Osteoblast (primary cell): ENCODE data around the gene CCDC184. TPM values are rescaled to one million over a fixed set of nuclear protein-coding genes. Genes with fewer than 3 reads are reported as not detected.
"Not testable (repeated sequence)": the region's sequence is repeated elsewhere in the genome, so short reads cannot be mapped to it uniquely, and the experiment has no call there.

Experiments
- DNase-seq: peaks from one replicate; pipeline ENCODE4 v3.0.0; 2011; ENCODE audit warnings: low spot score, mixed read lengths; ENCODE audit not compliant: insufficient read length; ENCODE audit errors: missing footprints
- H2AFZ ChIP-seq: 2 replicates; pipeline ENCODE4 v1.6.0; 2011; ENCODE audit warnings: mild to moderate bottlenecking, low read length
- H3K27ac ChIP-seq: 2 replicates; pipeline ENCODE4 v1.5.1; 2011; ENCODE audit warnings: mild to moderate bottlenecking, low read depth, low read length, moderate library complexity
- H3K27me3 ChIP-seq: 2 replicates; pipeline ENCODE4 v1.6.0; 2012; ENCODE audit warnings: mild to moderate bottlenecking, control low read depth, inconsistent platforms, low read length, moderate library complexity; ENCODE audit not compliant: insufficient read depth
- H3K36me3 ChIP-seq: 2 replicates; pipeline ENCODE4 v1.5.1; 2011; ENCODE audit warnings: mild to moderate bottlenecking, low read length, control low read depth, moderate library complexity; ENCODE audit not compliant: insufficient read depth
- H3K4me1 ChIP-seq: 2 replicates; pipeline ENCODE4 v1.5.1; 2011; ENCODE audit warnings: mild to moderate bottlenecking, low read length, control low read depth, moderate library complexity; ENCODE audit not compliant: insufficient read depth
- H3K4me2 ChIP-seq: 2 replicates; pipeline ENCODE4 v1.6.0; 2011; ENCODE audit warnings: mild to moderate bottlenecking, low read length; ENCODE audit not compliant: insufficient read depth
- H3K4me3 ChIP-seq: fragments of 200-600 bp; sonication (generic); 3 replicates; pipeline ENCODE4 v1.5.1; 2012; ENCODE audit warnings: mild to moderate bottlenecking, low read length, inconsistent platforms; ENCODE audit not compliant: insufficient read depth
- H3K79me2 ChIP-seq: 2 replicates; pipeline ENCODE4 v1.6.0; 2012; ENCODE audit warnings: mild to moderate bottlenecking, low read length, control low read depth, inconsistent platforms; ENCODE audit not compliant: insufficient read depth
- H3K9me3 ChIP-seq: 2 replicates; pipeline ENCODE4 v1.5.1; 2011; ENCODE audit warnings: low read depth, low read length, control low read depth
- H4K20me1 ChIP-seq: 2 replicates; pipeline ENCODE4 v1.6.0; 2012; ENCODE audit warnings: mild to moderate bottlenecking, low read length, control low read depth; ENCODE audit not compliant: insufficient read depth
- total RNA-seq: library from RNA; depleted of rRNA; stranded (reverse); fragments of >200 nt; gene quantifications from 2 replicates; pipeline ENCODE4 v1.2.3, GENCODE V29; 2012
- TF ChIP-seq, protein P1 (sequence below): IDR thresholded peaks from 2 replicates; pipeline ENCODE4 v1.5.1; 2011; ENCODE audit warnings: mild to moderate bottlenecking, low read depth, low read length, moderate library complexity; ENCODE audit errors: extremely low read depth

Gene CCDC184
- total RNA-seq, 1 donor = under 0.01 TPM

DNA sequence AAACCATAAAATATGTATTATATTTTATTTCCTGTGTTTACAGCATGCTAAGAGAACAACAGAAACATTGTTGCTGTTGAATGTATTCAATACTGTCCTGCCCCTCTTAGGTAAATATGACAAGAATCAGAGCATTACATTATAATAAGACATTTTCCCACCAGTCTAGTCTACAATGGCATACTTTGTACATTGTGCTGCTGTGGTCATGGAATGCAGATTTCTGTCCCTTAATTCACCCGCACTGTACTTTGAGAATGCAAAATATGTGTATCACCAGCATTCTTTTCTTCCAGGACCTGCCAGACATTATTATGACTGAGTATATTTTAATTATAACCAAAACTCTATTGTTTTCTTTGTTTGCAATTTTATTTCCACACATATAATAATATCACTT lies 36.2 kb downstream of the CCDC184 start:
- Histone ChIP-seq H3K27me3 (no peaks in the 10 kb centered on the region), H3K4me1 (no peaks in the 10 kb centered on the region), H3K27ac (no peak overlapping the region), H3K4me2 (no peak overlapping the region), H3K36me3 (no peaks in the 10 kb centered on the region), H3K9me3 (no peaks in the 10 kb centered on the region), H3K79me2 (no peaks in the 10 kb centered on the region), H2AFZ (no peak overlapping the region), H4K20me1 (no peaks in the 10 kb centered on the region), H3K4me3 (no peak overlapping the region)
- TF ChIP-seq, protein P1, sequence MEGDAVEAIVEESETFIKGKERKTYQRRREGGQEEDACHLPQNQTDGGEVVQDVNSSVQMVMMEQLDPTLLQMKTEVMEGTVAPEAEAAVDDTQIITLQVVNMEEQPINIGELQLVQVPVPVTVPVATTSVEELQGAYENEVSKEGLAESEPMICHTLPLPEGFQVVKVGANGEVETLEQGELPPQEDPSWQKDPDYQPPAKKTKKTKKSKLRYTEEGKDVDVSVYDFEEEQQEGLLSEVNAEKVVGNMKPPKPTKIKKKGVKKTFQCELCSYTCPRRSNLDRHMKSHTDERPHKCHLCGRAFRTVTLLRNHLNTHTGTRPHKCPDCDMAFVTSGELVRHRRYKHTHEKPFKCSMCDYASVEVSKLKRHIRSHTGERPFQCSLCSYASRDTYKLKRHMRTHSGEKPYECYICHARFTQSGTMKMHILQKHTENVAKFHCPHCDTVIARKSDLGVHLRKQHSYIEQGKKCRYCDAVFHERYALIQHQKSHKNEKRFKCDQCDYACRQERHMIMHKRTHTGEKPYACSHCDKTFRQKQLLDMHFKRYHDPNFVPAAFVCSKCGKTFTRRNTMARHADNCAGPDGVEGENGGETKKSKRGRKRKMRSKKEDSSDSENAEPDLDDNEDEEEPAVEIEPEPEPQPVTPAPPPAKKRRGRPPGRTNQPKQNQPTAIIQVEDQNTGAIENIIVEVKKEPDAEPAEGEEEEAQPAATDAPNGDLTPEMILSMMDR = no peak
- DNase-seq = no peak

DNA sequence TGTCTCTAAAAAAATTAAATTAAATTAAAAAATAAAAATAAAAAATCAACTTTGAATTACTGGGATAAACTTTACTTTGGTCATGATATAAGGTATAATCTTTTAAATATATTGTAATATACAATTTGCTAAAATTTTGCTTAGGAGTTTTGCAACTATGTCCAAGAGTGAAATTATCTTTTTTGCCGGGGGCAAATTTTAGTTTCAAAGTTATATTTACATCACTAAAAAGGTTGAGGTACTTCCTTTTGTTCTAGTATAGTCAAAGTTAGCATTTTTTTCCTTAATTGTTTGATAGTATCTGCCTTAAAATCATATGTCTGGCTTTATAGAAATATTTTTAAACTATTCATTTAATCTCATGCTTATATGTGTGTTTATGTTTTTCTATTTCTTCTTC lies 37.3 kb downstream of the CCDC184 start:
- DNase-seq = no peak
- no peak overlapping the region for H2AFZ ChIP-seq
- H3K79me2 ChIP-seq = no peaks in the 10 kb centered on the region
- no peaks in the 10 kb centered on the region for H3K9me3 ChIP-seq
- H4K20me1 ChIP-seq = no peaks in the 10 kb centered on the region
- no peak overlapping the region for H3K4me3 ChIP-seq
- TF ChIP-seq, protein P1 = no peak
- no peaks in the 10 kb centered on the region for H3K36me3 ChIP-seq
- no peaks in the 10 kb centered on the region for H3K27me3 ChIP-seq
- no peak overlapping the region for H3K27ac ChIP-seq
- no peaks in the 10 kb centered on the region for H3K4me1 ChIP-seq
- H3K4me2 ChIP-seq = no peak overlapping the region

DNA sequence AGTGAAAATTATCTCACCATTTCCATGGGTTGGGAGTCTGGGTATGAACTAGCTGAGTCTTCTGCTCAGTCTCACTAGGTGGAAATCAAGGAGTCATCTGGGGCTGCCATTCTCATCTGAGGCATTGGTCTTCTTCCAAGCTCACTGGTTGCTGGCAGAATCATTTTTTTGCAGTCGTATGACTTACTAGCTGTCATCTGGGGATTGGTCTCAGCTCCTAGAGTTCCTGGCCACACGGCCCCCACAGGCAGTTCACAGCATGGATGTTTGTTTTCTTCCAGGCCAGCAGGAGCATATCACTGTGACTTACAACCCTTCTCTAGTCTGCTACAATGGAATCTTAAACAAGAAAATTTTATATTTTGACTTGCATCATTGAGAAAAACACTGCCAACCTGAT lies 38.2 kb downstream of the CCDC184 start:
- no peaks in the 10 kb centered on the region for H3K79me2 ChIP-seq
- no peak overlapping the region for H2AFZ ChIP-seq
- no peak for DNase-seq
- H3K27ac ChIP-seq = no peak overlapping the region
- no peaks in the 10 kb centered on the region for H3K27me3 ChIP-seq
- no peaks in the 10 kb centered on the region for H4K20me1 ChIP-seq
- no peaks in the 10 kb centered on the region for H3K9me3 ChIP-seq
- no peak overlapping the region for H3K4me3 ChIP-seq
- TF ChIP-seq, protein P1 = no peak
- no peaks in the 10 kb centered on the region for H3K36me3 ChIP-seq
- no peak overlapping the region for H3K4me2 ChIP-seq
- no peaks in the 10 kb centered on the region for H3K4me1 ChIP-seq

DNA sequence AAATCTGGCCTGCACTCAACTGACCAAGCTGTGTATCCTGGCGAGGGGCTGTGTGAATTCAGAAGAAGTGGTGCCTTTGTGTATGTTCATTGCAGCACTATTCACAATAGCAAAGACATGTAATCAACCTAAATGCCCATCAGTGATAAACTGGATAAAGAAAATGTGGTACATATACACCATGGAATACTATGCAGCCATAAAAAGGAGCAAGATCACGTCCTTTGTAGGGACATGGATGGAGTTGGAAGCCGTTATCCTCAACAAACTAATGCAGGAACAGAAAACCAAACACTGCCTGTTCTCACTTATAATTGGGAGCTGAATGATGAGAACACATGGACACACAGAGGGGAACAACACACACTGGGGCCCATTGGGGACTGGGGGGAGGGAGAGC lies 41.1 kb downstream of the CCDC184 start:
- not testable (repeated sequence) for H3K9me3 ChIP-seq, H3K4me3 ChIP-seq, H3K36me3 ChIP-seq, H3K4me1 ChIP-seq, H2AFZ ChIP-seq, H3K79me2 ChIP-seq, DNase-seq, H3K27me3 ChIP-seq, H4K20me1 ChIP-seq, H3K27ac ChIP-seq, H3K4me2 ChIP-seq

DNA sequence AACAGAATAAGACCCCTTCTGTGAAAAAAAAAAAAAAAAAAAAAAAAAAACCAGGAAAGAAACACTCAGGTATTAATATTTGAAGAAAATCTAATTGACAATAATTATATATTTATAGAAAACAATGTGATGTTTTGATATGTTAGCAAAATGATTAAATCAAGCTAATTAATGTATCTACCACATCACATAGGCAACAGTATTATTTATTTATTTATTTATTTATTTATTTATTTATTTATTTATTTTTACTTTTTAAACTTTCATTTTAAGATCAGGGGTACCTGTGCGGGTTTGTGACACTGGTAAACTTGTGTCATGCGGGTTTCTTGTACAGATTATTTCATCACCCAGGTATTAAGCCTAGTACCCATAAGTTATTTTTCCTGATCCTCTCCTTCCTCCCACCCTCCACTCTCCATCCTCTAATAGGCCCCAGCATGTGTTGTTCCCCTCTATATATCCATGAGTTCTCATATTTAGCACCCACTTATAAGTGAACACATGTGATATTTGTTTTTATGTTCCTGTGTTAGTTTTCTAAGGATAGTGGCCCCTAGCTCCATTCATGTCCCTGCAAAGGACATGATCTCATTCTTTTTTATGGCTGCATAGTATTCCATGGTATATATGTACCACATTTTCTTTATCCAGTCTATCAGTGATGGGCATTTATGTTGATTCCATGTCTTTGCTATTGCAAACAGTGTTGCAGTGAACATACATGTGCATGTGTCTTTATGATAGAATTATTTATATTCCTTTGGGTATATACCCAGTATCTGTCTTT lies 47.9 kb downstream of the CCDC184 start:
- H2AFZ ChIP-seq, H3K4me1 ChIP-seq, H3K27me3 ChIP-seq, H3K4me2 ChIP-seq, H3K9me3 ChIP-seq, H3K36me3 ChIP-seq, H3K79me2 ChIP-seq, H3K27ac ChIP-seq, H3K4me3 ChIP-seq, DNase-seq, H4K20me1 ChIP-seq: not testable (repeated sequence)
